Endodermal cell (in vitro differentiated cells): ENCODE results near the gene AFAP1L2. TPM values are rescaled to one million over a fixed set of nuclear protein-coding genes. Genes with fewer than 3 reads are reported as not detected.

ENCODE experiments used
- DNase-seq: peaks from one replicate; pipeline ENCODE4 v3.0.0-alpha.2; 2017
- H3K27ac ChIP-seq: 2 replicates; pipeline ENCODE4 v1.5.1; 2013; ENCODE audit warnings: mild to moderate bottlenecking, low read depth, low read length, moderate library complexity
- H3K27me3 ChIP-seq: 2 replicates; pipeline ENCODE4 v1.6.1; 2013; ENCODE audit warnings: mild to moderate bottlenecking, low read length, moderate library complexity; ENCODE audit not compliant: insufficient read depth, control insufficient read depth, poor library complexity, severe bottlenecking
- H3K36me3 ChIP-seq: 2 replicates; pipeline ENCODE4 v1.7.0; 2013; ENCODE audit warnings: mild to moderate bottlenecking, low read length, moderate library complexity; ENCODE audit not compliant: control insufficient read depth, insufficient read depth
- H3K4me1 ChIP-seq: one replicate; pipeline ENCODE4 v1.7.0; 2013; ENCODE audit warnings: low read length; ENCODE audit not compliant: control insufficient read depth, insufficient read depth
- H3K4me3 ChIP-seq: 2 replicates; pipeline ENCODE4 v1.5.1; 2013; ENCODE audit warnings: mild to moderate bottlenecking, low read length, moderate library complexity
- H3K9ac ChIP-seq: 2 replicates; pipeline ENCODE4 v1.6.1; 2013; ENCODE audit warnings: mild to moderate bottlenecking, low read length, moderate library complexity; ENCODE audit not compliant: poor library complexity, severe bottlenecking; ENCODE audit errors: extremely low read depth
- H3K9me3 ChIP-seq: 2 replicates; pipeline ENCODE4 v1.6.1; 2013; ENCODE audit warnings: mild to moderate bottlenecking, low read length, moderate library complexity; ENCODE audit not compliant: control insufficient read depth
- H3K27ac Mint-ChIP-seq: 2 replicates; pipeline ENCODE4 v1.8.0; 2020; ENCODE audit warnings: mixed read lengths
- H3K27me3 Mint-ChIP-seq: 2 replicates; pipeline ENCODE4 v1.8.0; 2021; ENCODE audit warnings: mild to moderate bottlenecking, mixed read lengths; ENCODE audit not compliant: insufficient read depth
- H3K36me3 Mint-ChIP-seq: 2 replicates; pipeline ENCODE4 v1.8.0; 2020; ENCODE audit warnings: low read depth, mixed read lengths
- H3K4me1 Mint-ChIP-seq: 2 replicates; pipeline ENCODE4 v1.8.0; 2020; ENCODE audit warnings: mixed read lengths
- H3K4me3 Mint-ChIP-seq: 2 replicates; pipeline ENCODE4 v1.8.0; 2020; ENCODE audit warnings: mild to moderate bottlenecking, moderate library complexity, mixed read lengths
- H3K9me3 Mint-ChIP-seq: 2 replicates; pipeline ENCODE4 v1.8.0; 2020; ENCODE audit warnings: mild to moderate bottlenecking, mixed read lengths
- WGBS, 2 experiments: methylation state at CpG; one replicate each; pipeline versions ENCODE4 v1.1.5 to v1.1.7; 2013; ENCODE audit warnings: missing lambda C conversion rate in 2 of 2, mixed read lengths in 1 of 2; ENCODE audit not compliant: insufficient coverage in 1 of 2, insufficient read length in 1 of 2; 5-methylcytosine and 5-hydroxymethylcytosine counted together
- total RNA-seq, 2 donors: library from RNA; stranded (reverse); fragmentation: NEBNext Ultra II Directional in 1 of 2; extraction: Animal tissue kit (Norgen Biotek cat#: 25700) in 1 of 2; gene quantifications; 2 replicates in 1 of 2; 3 replicates in 1 of 2; pipeline ENCODE4 v1.2.1, GENCODE V29; 2021
- TF ChIP-seq, protein P1 (sequence below): fragments of 200-600 bp; sonication (generic); conservative IDR thresholded peaks from 2 replicates; pipeline ENCODE4 v1.5.0; 2021; ENCODE audit warnings: antibody characterized with exemption, mild to moderate bottlenecking

AFAP1L2 gene
- total RNA-seq, 2 donors from 2014 or later = 1.5 to 2.2 TPM

DNA sequence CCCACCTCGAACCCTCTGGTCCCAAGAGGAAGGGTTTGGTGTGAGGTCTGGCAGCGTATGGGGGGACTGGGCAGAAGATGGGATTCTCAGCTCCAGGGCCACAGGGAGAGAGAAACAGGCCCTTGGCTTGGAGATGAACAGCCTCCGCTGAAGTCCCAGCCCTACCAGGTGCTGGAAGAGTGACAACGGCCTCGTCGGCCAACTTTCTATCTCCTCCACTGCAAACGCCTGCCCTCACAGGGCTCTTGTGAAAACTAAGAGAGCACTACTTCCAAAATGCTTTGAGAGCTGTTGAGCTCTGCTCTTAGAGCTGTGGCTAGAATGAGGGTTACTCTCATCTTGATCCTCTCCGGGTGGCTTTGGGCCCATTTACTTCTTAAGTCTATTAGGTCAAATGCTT is 63.5 kb downstream of the AFAP1L2 start:
- H3K27me3 Mint-ChIP-seq = peaks cover 13% of the 10 kb centered on the region
- no peaks in the 10 kb centered on the region for H3K36me3 Mint-ChIP-seq
- 81 to 93% methylated on average over 2 to 8 of the region's 8 CpGs for WGBS, 2 experiments
- Histone ChIP-seq H3K4me3 (no peak overlapping the region), H3K4me1 (no peaks in the 10 kb centered on the region), H3K9me3 (no peaks in the 10 kb centered on the region), H3K27me3 (no peaks in the 10 kb centered on the region), H3K36me3 (no peaks in the 10 kb centered on the region), H3K9ac (no peak overlapping the region), H3K27ac (no peak overlapping the region)
- H3K9me3 Mint-ChIP-seq = no peaks in the 10 kb centered on the region
- peaks cover 16% of the 10 kb centered on the region for H3K4me1 Mint-ChIP-seq
- TF ChIP-seq, protein P1, sequence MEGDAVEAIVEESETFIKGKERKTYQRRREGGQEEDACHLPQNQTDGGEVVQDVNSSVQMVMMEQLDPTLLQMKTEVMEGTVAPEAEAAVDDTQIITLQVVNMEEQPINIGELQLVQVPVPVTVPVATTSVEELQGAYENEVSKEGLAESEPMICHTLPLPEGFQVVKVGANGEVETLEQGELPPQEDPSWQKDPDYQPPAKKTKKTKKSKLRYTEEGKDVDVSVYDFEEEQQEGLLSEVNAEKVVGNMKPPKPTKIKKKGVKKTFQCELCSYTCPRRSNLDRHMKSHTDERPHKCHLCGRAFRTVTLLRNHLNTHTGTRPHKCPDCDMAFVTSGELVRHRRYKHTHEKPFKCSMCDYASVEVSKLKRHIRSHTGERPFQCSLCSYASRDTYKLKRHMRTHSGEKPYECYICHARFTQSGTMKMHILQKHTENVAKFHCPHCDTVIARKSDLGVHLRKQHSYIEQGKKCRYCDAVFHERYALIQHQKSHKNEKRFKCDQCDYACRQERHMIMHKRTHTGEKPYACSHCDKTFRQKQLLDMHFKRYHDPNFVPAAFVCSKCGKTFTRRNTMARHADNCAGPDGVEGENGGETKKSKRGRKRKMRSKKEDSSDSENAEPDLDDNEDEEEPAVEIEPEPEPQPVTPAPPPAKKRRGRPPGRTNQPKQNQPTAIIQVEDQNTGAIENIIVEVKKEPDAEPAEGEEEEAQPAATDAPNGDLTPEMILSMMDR = no peak
- H3K4me3 Mint-ChIP-seq = no peak overlapping the region
- no peak for DNase-seq
- no peak overlapping the region for H3K27ac Mint-ChIP-seq

DNA sequence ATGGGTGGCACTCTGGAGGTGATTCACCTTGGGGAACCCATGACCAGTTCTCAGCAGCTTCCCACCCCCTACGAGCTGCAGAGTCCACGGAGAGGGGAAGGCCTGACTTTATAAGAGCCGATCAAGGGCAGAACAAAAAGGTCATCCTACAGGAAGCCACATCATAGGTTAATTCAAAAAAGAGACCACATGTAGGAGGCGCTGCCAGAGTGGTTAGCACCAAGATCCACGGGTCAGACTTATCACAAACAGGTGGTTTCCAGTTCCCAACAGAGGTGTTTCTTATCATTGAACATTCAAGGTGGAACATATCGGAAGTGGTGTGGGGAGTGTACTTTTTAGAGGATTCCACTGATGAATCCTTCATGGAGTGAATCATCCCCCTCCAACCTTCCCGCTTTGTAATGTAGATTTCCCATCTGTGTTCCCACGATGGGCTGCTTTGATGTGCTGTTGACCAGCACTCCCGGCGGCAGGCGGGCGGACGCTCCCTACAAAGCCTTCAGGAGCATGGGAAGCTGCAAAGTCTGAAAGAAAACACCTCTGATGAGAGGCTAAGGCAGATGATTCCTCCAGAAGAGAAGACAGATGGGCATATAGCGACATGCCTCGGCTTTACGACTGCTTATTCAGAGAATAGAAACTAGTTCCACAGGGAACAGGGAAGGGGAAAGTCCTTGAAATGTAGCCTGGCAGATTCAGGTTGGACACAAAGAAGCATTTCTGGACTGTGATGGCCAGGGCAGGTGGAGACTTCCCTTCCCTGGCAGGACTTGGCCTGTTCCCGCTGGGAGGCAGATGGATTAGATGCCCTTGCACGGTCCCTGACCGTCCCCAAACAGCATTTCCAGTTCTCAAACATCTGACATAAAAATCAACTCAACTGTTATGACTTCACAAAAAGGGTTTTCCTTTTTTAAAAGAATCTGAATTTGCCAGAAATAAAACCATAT is 66.5 kb downstream of the AFAP1L2 start:
- no peaks in the 10 kb centered on the region for H3K36me3 ChIP-seq
- peak overlapping the region; percentile 61 for H3K27ac ChIP-seq
- H3K9me3 ChIP-seq = no peaks in the 10 kb centered on the region
- no peaks in the 10 kb centered on the region for H3K9me3 Mint-ChIP-seq
- H3K27me3 ChIP-seq = no peaks in the 10 kb centered on the region
- H3K4me1 ChIP-seq = no peaks in the 10 kb centered on the region
- H3K27ac Mint-ChIP-seq = no peak overlapping the region
- H3K9ac ChIP-seq = no peak overlapping the region
- WGBS, 2 experiments = 39 to 59% methylated on average over 13 to 19 of the region's 19 CpGs
- H3K36me3 Mint-ChIP-seq = no peaks in the 10 kb centered on the region
- no peak overlapping the region for H3K4me3 ChIP-seq
- H3K4me3 Mint-ChIP-seq = no peak overlapping the region
- H3K27me3 Mint-ChIP-seq = peaks cover 12% of the 10 kb centered on the region
- DNase-seq = peak; percentile 90
- TF ChIP-seq, protein P1 = peak; percentile 10
- H3K4me1 Mint-ChIP-seq = peaks cover 14% of the 10 kb centered on the region

DNA sequence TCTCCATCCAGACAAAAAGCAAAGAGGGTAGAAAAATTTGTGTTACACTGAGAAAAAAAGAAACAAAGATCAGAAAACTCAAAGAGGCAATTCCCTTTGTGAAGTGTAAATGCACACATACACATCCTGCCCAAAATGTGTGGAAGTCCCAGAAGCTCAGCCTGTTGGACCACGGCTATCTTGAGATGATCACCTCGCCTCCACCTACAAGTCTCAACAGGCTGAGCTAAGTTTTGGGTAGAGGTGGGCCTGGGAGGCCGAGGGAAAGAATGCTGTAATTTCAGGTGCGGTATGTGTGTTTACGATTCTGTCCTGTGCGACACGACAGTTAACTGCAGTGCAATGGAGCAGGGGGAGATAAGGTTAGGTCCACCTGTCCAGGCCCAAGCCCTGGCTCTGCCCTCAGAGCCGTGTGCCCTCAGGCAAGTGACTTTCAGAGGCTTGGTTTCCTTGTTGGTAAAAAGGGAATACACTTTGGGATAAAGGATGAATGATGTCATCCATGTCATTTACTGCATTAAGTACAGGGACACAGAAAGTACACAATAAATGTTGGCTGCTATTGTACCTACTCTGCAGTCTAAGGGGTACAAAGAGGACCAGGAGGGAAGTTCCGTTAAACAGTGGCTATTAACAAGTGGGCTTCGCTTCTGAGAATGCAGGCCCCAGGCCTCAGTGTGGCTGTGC is 67.3 kb downstream of the AFAP1L2 start:
- H3K9me3 Mint-ChIP-seq = no peaks in the 10 kb centered on the region
- no peaks in the 10 kb centered on the region for H3K4me1 ChIP-seq
- H3K27me3 Mint-ChIP-seq = peaks cover 12% of the 10 kb centered on the region
- H3K9me3 ChIP-seq = no peaks in the 10 kb centered on the region
- peaks cover 14% of the 10 kb centered on the region for H3K4me1 Mint-ChIP-seq
- no peak overlapping the region for H3K4me3 ChIP-seq
- no peak overlapping the region for H3K9ac ChIP-seq
- no peaks in the 10 kb centered on the region for H3K27me3 ChIP-seq
- no peak overlapping the region for H3K4me3 Mint-ChIP-seq
- H3K27ac ChIP-seq = no peak overlapping the region
- no peaks in the 10 kb centered on the region for H3K36me3 Mint-ChIP-seq
- H3K36me3 ChIP-seq = no peaks in the 10 kb centered on the region
- TF ChIP-seq, protein P1 = no peak
- DNase-seq = no peak
- 87 to 91% methylated on average over 7 to 10 of the region's 10 CpGs for WGBS, 2 experiments
- no peak overlapping the region for H3K27ac Mint-ChIP-seq
